Erythroblast (primary cell): ENCODE results near the gene ANKRD28.

Experiments used
- GATA1 ChIP-seq: IDR thresholded peaks from 2 replicates; pipeline ENCODE4 v1.6.1; 2011; ENCODE audit warnings: low read depth, mild to moderate bottlenecking, control low read depth, low read length, moderate library complexity
- POLR2A ChIP-seq: IDR thresholded peaks from 2 replicates; pipeline ENCODE4 v1.6.1; 2011; ENCODE audit warnings: mild to moderate bottlenecking, low read length

DNA sequence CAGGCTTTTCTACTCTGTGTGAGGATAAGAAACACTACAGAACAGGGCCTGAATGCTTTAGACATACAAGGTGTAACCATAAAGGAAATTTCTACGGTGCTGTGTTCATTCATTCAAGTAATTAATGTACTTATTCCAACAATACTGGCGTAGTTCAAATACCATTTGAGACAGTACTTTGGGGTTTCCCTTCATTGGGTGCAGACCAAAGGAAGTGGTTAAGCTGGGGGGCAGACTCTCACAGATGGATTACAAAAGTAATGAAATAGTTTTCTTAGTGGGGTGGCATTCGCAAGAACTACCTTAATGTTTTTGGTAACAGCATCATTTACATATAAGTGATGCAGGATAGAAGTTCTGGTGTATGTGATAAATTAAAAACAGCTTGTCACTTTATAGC lies 130.3 kb downstream of the ANKRD28 start:
- TF ChIP-seq POLR2A (no peak), GATA1 (no peak)
